ENCODE measurements around the gene SAV1.
"Not testable (repeated sequence)": the region's sequence is repeated elsewhere in the genome, so short reads cannot be mapped to it uniquely, and the experiment has no call there.

The SAV1 gene

GRCh38 chr14:50675597-50675996 is 7.5 kb upstream of the SAV1 start:
- DNase-seq (ENCODE audit: low spot score) = no peak
- no peak for TF ChIP-seq CTCF (IDR thresholded peaks at IDR 0.05; ENCODE audit: extremely low read depth, missing control alignments)

- TF ChIP-seq CTCF (IDR thresholded peaks at IDR 0.05; ENCODE audit: extremely low read depth, missing control alignments) = no peak
- no peak for DNase-seq (ENCODE audit: low spot score)
These were observed 2.8 kb upstream of the SAV1 start for GRCh38 chr14:50670866-50671256.

GRCh38 chr14:50670196-50670865 is 2.2 kb upstream of the SAV1 start:
- no peak for TF ChIP-seq CTCF (IDR thresholded peaks at IDR 0.05; ENCODE audit: extremely low read depth, missing control alignments)
- DNase-seq (ENCODE audit: low spot score) = no peak

GRCh38 chr14:50669441-50669986 is 1.4 kb upstream of the SAV1 start:
- no peak for TF ChIP-seq CTCF (IDR thresholded peaks at IDR 0.05; ENCODE audit: extremely low read depth, missing control alignments)
- DNase-seq (ENCODE audit: low spot score) = no peak

- no peak for DNase-seq (ENCODE audit: low spot score)
- no peak for TF ChIP-seq CTCF (IDR thresholded peaks at IDR 0.05; ENCODE audit: extremely low read depth, missing control alignments)
These were observed 679 bp upstream of the SAV1 start for GRCh38 chr14:50668826-50669143.

GRCh38 chr14:50667684-50667995 is 466 bp downstream of the SAV1 start:
- TF ChIP-seq CTCF (IDR thresholded peaks at IDR 0.05; ENCODE audit: extremely low read depth, missing control alignments) = no peak
- peak; percentile 32 for DNase-seq (ENCODE audit: low spot score)

- TF ChIP-seq CTCF (IDR thresholded peaks at IDR 0.05; ENCODE audit: extremely low read depth, missing control alignments) = no peak
- peak; percentile 19 for DNase-seq (ENCODE audit: low spot score)
These were observed 1.1 kb downstream of the SAV1 start for GRCh38 chr14:50666772-50667683.

- not testable (repeated sequence) for DNase-seq (ENCODE audit: low spot score)
These were observed 2.8 kb downstream of the SAV1 start for GRCh38 chr14:50665300-50665699.

- not testable (repeated sequence) for DNase-seq (ENCODE audit: low spot score)
These were observed 3.5 kb downstream of the SAV1 start for GRCh38 chr14:50664579-50664978.
